ENCODE measurements around the gene UBE2O.

UBE2O gene

GRCh38 chr17:76432712-76433336, 20.1 kb downstream of the UBE2O start:
- Mint-ChIP-seq H3K27me3 (no peaks in the 10 kb centered on the region), H3K36me3 (peaks cover 1% of the 10 kb centered on the region), H3K27ac (no peak overlapping the region), H3K4me1 (no peaks in the 10 kb centered on the region), H3K4me3 (no peak overlapping the region), H3K9me3 (no peaks in the 10 kb centered on the region)
- DNase-seq, result no peak
- CTCF ChIA-PET, result no interaction called here

GRCh38 chr17:76432004-76432403, 20.9 kb downstream of the UBE2O start:
- no peak overlapping the region for H3K4me3 Mint-ChIP-seq
- no peaks in the 10 kb centered on the region for H3K27me3 Mint-ChIP-seq
- H3K9me3 Mint-ChIP-seq, result no peaks in the 10 kb centered on the region
- DNase-seq, result no peak
- CTCF ChIA-PET, result no interaction called here
- H3K27ac Mint-ChIP-seq, result no peak overlapping the region
- H3K4me1 Mint-ChIP-seq, result no peaks in the 10 kb centered on the region
- peaks cover 2% of the 10 kb centered on the region for H3K36me3 Mint-ChIP-seq

- Mint-ChIP-seq H3K4me3 (no peak overlapping the region), H3K9me3 (no peaks in the 10 kb centered on the region), H3K4me1 (no peaks in the 10 kb centered on the region), H3K36me3 (peaks cover 2% of the 10 kb centered on the region), H3K27ac (no peak overlapping the region), H3K27me3 (no peaks in the 10 kb centered on the region)
- no peak for DNase-seq
- CTCF ChIA-PET, result no interaction called here
Observed at GRCh38 chr17:76431509-76431908, 21.4 kb downstream of the UBE2O start.

GRCh38 chr17:76428511-76428910, 24.4 kb downstream of the UBE2O start:
- Mint-ChIP-seq H3K4me1 (no peaks in the 10 kb centered on the region), H3K27me3 (no peaks in the 10 kb centered on the region), H3K4me3 (no peak overlapping the region), H3K27ac (no peak overlapping the region), H3K9me3 (no peaks in the 10 kb centered on the region), H3K36me3 (peaks cover 2% of the 10 kb centered on the region)
- no peak for DNase-seq
- CTCF ChIA-PET, result interaction anchor here (1.3 kb wide), 1 partner anchor 31 kb away, joined by 4 read pairs; no protein-coding TSS in a partner anchor

- Mint-ChIP-seq H3K36me3 (peaks cover 2% of the 10 kb centered on the region), H3K4me3 (no peak overlapping the region), H3K27ac (no peak overlapping the region), H3K27me3 (no peaks in the 10 kb centered on the region), H3K4me1 (no peaks in the 10 kb centered on the region), H3K9me3 (no peaks in the 10 kb centered on the region)
- DNase-seq, result no peak
- CTCF ChIA-PET, result interaction anchor here (1.3 kb wide), 1 partner anchor 30 kb away, joined by 4 read pairs; no protein-coding TSS in a partner anchor
Observed at GRCh38 chr17:76427501-76428231, 25.3 kb downstream of the UBE2O start.

- DNase-seq, result no peak
- H3K27me3 Mint-ChIP-seq, result no peaks in the 10 kb centered on the region
- no peaks in the 10 kb centered on the region for H3K4me1 Mint-ChIP-seq
- H3K36me3 Mint-ChIP-seq, result peaks cover 4% of the 10 kb centered on the region
- no peak overlapping the region for H3K4me3 Mint-ChIP-seq
- no peaks in the 10 kb centered on the region for H3K9me3 Mint-ChIP-seq
- CTCF ChIA-PET, result interaction anchor here (0.7 kb wide), 1 partner anchor 71 kb away, joined by 3 read pairs; no protein-coding TSS in a partner anchor
- H3K27ac Mint-ChIP-seq, result no peak overlapping the region
Observed at GRCh38 chr17:76426853-76427252, 26.1 kb downstream of the UBE2O start.

GRCh38 chr17:76422860-76423259, 30.1 kb downstream of the UBE2O start:
- no peak for DNase-seq
- no peak overlapping the region for H3K27ac Mint-ChIP-seq
- H3K9me3 Mint-ChIP-seq, result no peaks in the 10 kb centered on the region
- H3K36me3 Mint-ChIP-seq, result peaks cover 5% of the 10 kb centered on the region
- no peak overlapping the region for H3K4me3 Mint-ChIP-seq
- H3K27me3 Mint-ChIP-seq, result no peaks in the 10 kb centered on the region
- CTCF ChIA-PET, result no interaction called here
- H3K4me1 Mint-ChIP-seq, result peaks cover 2% of the 10 kb centered on the region

- Mint-ChIP-seq H3K4me1 (peaks cover 6% of the 10 kb centered on the region), H3K27me3 (no peaks in the 10 kb centered on the region), H3K9me3 (no peaks in the 10 kb centered on the region), H3K36me3 (peaks cover 8% of the 10 kb centered on the region), H3K27ac (no peak overlapping the region), H3K4me3 (no peak overlapping the region)
- no peak for DNase-seq
- CTCF ChIA-PET, result no interaction called here
Observed at GRCh38 chr17:76422406-76422805, 30.5 kb downstream of the UBE2O start.

GRCh38 chr17:76421044-76421407, 31.9 kb downstream of the UBE2O start:
- Mint-ChIP-seq H3K27me3 (no peaks in the 10 kb centered on the region), H3K36me3 (peaks cover 9% of the 10 kb centered on the region), H3K4me3 (no peak overlapping the region), H3K9me3 (no peaks in the 10 kb centered on the region), H3K27ac (no peak overlapping the region), H3K4me1 (peaks cover 9% of the 10 kb centered on the region)
- CTCF ChIA-PET, result no interaction called here
- DNase-seq, result no peak

GRCh38 chr17:76420356-76421043, 32.5 kb downstream of the UBE2O start:
- Mint-ChIP-seq H3K27ac (no peak overlapping the region), H3K4me3 (no peak overlapping the region), H3K9me3 (no peaks in the 10 kb centered on the region), H3K4me1 (peaks cover 9% of the 10 kb centered on the region), H3K36me3 (peaks cover 9% of the 10 kb centered on the region), H3K27me3 (no peaks in the 10 kb centered on the region)
- CTCF ChIA-PET, result no interaction called here
- DNase-seq, result no peak

- H3K4me1 Mint-ChIP-seq, result peaks cover 9% of the 10 kb centered on the region
- H3K9me3 Mint-ChIP-seq, result no peaks in the 10 kb centered on the region
- DNase-seq, result no peak
- no peaks in the 10 kb centered on the region for H3K27me3 Mint-ChIP-seq
- CTCF ChIA-PET, result interaction anchor here (1.6 kb wide), 1 partner anchor 34 kb away, joined by 3 read pairs; no protein-coding TSS in a partner anchor
- no peak overlapping the region for H3K4me3 Mint-ChIP-seq
- H3K27ac Mint-ChIP-seq, result peak overlapping the region; percentile 33
- peaks cover 9% of the 10 kb centered on the region for H3K36me3 Mint-ChIP-seq
Observed at GRCh38 chr17:76419576-76420260, 33.2 kb downstream of the UBE2O start.

GRCh38 chr17:76417499-76418143, 35.3 kb downstream of the UBE2O start:
- no peak overlapping the region for H3K4me3 Mint-ChIP-seq
- H3K27me3 Mint-ChIP-seq, result no peaks in the 10 kb centered on the region
- no peaks in the 10 kb centered on the region for H3K9me3 Mint-ChIP-seq
- peaks cover 9% of the 10 kb centered on the region for H3K4me1 Mint-ChIP-seq
- DNase-seq, result no peak
- CTCF ChIA-PET, result interaction anchor here (1.3 to 1.6 kb wide), 2 partner anchors 9 to 32 kb away, joined by 3 read pairs; no protein-coding TSS in a partner anchor
- peak overlapping the region; percentile 15 for H3K27ac Mint-ChIP-seq
- peaks cover 9% of the 10 kb centered on the region for H3K36me3 Mint-ChIP-seq

- CTCF ChIA-PET, result interaction anchor here (1.3 kb wide), 1 partner anchor 8 kb away, joined by 3 read pairs; no protein-coding TSS in a partner anchor
Observed at GRCh38 chr17:76416899-76417298, 36.1 kb downstream of the UBE2O start.

GRCh38 chr17:76416457-76416856, 36.5 kb downstream of the UBE2O start:
- no peak for DNase-seq
- Mint-ChIP-seq H3K27ac (no peak overlapping the region), H3K4me3 (no peak overlapping the region), H3K27me3 (no peaks in the 10 kb centered on the region), H3K36me3 (peaks cover 6% of the 10 kb centered on the region), H3K9me3 (no peaks in the 10 kb centered on the region), H3K4me1 (peaks cover 9% of the 10 kb centered on the region)
- CTCF ChIA-PET, result interaction anchor here (3.4 kb wide), 1 partner anchor 19 kb away, joined by 22 read pairs; no protein-coding TSS in a partner anchor

More at GRCh38 chr17:76416899-76417298, 36.1 kb downstream of the UBE2O start:
- no peaks in the 10 kb centered on the region for H3K27me3 Mint-ChIP-seq
- H3K4me1 Mint-ChIP-seq, result peaks cover 9% of the 10 kb centered on the region
- DNase-seq, result no peak
- H3K4me3 Mint-ChIP-seq, result no peak overlapping the region
- H3K36me3 Mint-ChIP-seq, result peaks cover 6% of the 10 kb centered on the region
- no peak overlapping the region for H3K27ac Mint-ChIP-seq
- no peaks in the 10 kb centered on the region for H3K9me3 Mint-ChIP-seq

All from activated naive CD4-positive, alpha-beta T cell treated with anti-CD3 and anti-CD28 coated beads, Interleukin-2, amount 10 ng/mL, durations not matched to agents 7 days and 5 days (primary cell).